GM23248 (cell line): ENCODE data around the gene CADPS.

ENCODE experiments used
- EZH2 ChIP-seq: fragments of 200-600 bp; sonication (generic); IDR thresholded peaks from 2 replicates; pipeline ENCODE4 v1.6.1; 2018; ENCODE audit warnings: antibody characterized with exemption, mild to moderate bottlenecking; ENCODE audit not compliant: insufficient read depth, poor library complexity, severe bottlenecking
- EZH2phosphoT487 ChIP-seq: fragments of 200-600 bp; sonication (generic); IDR thresholded peaks from 2 replicates; pipeline ENCODE4 v1.6.1; 2018; ENCODE audit warnings: antibody characterized with exemption, moderate library complexity, mild to moderate bottlenecking, low read depth; ENCODE audit not compliant: insufficient read depth

- TF ChIP-seq EZH2phosphoT487 = no peak
- TF ChIP-seq EZH2 = no peak
Observed at GRCh38 chr3:62655691-62656063, 219.5 kb downstream of the CADPS start.
